Left cardiac atrium (tissue), 4 donors: Measurements from ENCODE around the gene ANKRD29. TPM values are rescaled to one million over a fixed set of nuclear protein-coding genes. Genes with fewer than 3 reads are reported as not detected.

ENCODE experiments used
- ATAC-seq, 2 donors: fragments of 200-7000 bp; cut with Tn5 transposase; one replicate each; pipeline ENCODE4 v1.9.1; 2020; ENCODE audit warnings: mild to moderate bottlenecking in 2 of 2, moderate library complexity in 2 of 2
- DNase-seq: peaks from one replicate; pipeline ENCODE4 v3.0.0-alpha.2; 2020
- intact Hi-C, 2 donors: fragments of 100-400 bp; cut with DNase I; formaldehyde crosslinking; loops; one replicate each; pipeline versions ENCODE4 v1.14.1 to v1.15.1; 2022 to 2023
- long read RNA-seq: library from polyadenylated mRNA; unstranded; transcript quantifications from one replicate; pipeline ENCODE4 v2.0.0, GENCODE V29; 2021
- total RNA-seq, 2 donors: library from RNA; stranded (reverse); fragmentation: NEBNext Ultra II Directional; extraction: Animal tissue kit (Norgen Biotek cat#: 25700); gene quantifications; one replicate each; pipeline ENCODE4 v1.2.1, GENCODE V29; 2021
- donor health status: DM: no; HTN: yes; CAD: no.
- donor health status: DM: no; HTN: yes; CAD: no; lungs with severe emphysema.
- donor health status: DM: yes; HTN: yes; CAD: no.
- donor health status: Dilated cardiomyopathy.

Gene ANKRD29, protein sequence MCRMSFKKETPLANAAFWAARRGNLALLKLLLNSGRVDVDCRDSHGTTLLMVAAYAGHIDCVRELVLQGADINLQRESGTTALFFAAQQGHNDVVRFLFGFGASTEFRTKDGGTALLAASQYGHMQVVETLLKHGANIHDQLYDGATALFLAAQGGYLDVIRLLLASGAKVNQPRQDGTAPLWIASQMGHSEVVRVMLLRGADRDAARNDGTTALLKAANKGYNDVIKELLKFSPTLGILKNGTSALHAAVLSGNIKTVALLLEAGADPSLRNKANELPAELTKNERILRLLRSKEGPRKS
- total RNA-seq, result 1 to 10 TPM; 4.7 to 8.5 TPM
- long read RNA-seq, partial matches to known transcripts, result 0 of 2 reads
- long read RNA-seq, other reads (novel, unspliced or antisense), result 1 of 2 reads

DNA sequence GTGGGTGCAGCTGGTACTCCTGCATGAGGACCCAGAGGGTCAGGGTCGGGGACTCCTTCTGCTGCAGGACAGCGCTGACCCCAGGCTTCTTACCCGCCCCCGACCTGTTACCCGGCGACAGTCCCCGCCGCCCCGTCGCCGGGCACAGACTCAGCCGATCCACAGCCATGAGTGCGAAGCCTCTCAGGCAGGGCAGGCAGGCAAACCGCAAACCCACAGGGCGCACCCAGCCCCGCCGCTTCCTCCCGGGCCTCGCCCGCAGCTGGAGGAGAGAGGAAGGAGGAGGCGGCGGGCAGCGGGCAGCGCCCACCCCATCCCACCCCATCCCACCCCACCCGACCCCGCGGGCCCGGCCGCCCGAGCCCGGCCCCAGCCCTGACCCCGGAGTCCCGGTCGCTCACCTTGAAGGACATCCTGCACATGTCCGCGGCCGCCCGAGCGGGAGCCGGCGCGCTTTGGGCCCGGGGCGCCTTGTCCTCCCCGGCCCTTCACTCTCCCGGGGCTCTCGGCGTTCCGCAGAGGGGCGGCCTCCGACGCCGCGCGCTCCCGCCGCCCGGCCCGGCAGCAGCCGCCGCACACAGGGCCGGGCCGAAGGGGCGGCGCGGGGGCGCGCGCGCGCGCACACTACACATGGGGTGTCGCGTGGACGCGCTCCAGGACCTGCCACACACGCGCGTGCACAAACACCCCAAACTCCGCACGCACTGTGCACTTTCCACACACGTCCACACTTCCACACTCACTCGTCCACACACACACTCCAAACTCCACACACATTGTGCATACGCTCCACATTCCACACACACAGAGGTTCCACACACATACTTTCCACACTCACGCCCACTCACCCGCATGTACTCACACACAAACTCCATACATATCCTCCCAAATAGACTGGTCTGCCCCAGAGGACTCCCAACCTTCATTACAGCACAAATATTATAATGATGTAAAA, at the start of gene ANKRD29:
TSS of gene ANKRD29 (minus strand) at position 603 of the 955 bp plus-strand sequence. CDS start at position 422, 181 bp downstream.
- DNase-seq, result peak; percentile 66
- peak; percentile 90 to 93 for ATAC-seq
- intact Hi-C loops, result no loop called here

DNA sequence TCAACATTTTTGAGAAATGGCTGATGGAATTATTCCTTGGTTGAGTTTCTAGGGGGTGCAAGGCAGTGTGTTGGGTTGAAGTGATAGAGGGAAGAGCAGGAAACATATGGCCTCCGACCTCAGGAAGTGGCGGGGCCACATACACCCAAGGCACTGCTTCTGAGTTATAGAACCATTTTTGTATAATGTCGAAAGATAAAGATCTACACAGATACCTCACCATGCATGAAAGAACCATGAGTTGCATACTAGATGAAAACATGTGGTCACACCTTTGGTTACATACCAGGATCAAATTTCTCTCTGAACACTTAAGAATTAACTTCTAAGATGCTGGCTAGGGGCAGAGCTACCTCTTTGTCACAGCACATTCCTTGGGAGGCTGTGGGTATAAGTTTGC, 49.7 kb upstream of the ANKRD29 start:
- no peak for ATAC-seq
- intact Hi-C loops, result no loop called here
- DNase-seq, result no peak

DNA sequence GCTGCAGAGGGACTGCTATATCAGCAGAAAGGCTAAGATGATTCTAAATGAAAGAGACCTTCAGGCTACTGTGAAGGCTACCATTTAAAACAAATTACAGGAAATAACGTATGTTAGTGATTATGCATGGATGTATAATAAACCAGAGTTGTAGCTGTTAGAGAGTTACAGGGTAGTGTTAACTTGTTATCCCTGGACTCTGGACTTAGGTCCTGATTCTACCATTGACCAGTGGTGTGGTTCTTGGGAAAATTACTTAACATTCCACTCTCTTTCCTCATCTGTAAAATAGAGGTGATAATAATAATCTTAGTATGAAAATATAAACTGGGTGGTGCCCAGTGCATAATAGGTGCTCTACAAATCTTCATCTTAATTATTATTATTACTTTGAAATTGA, 48.7 kb upstream of the ANKRD29 start:
- DNase-seq, result no peak
- no peak for ATAC-seq
- intact Hi-C loops, result no loop called here

DNA sequence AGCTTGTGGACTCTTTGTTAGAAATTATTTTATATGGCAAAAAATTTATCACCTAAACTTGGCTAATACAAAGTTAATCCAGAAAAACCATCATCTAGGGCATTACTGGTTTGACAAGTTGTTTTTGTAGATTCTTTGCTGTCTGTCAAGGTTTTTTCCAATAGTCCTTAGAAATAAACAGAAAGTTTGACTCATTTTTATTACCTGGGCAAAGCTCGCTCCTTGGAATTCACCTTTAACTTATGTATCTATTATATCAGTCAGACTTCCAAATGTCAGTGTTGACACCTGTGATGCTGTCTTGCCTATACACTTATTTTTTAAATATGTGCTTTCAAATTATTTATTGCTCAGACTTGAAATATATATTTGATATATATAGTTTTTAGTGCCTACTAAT, 48.2 kb upstream of the ANKRD29 start:
- no peak for ATAC-seq
- no peak for DNase-seq
- intact Hi-C loops, result no loop called here

DNA sequence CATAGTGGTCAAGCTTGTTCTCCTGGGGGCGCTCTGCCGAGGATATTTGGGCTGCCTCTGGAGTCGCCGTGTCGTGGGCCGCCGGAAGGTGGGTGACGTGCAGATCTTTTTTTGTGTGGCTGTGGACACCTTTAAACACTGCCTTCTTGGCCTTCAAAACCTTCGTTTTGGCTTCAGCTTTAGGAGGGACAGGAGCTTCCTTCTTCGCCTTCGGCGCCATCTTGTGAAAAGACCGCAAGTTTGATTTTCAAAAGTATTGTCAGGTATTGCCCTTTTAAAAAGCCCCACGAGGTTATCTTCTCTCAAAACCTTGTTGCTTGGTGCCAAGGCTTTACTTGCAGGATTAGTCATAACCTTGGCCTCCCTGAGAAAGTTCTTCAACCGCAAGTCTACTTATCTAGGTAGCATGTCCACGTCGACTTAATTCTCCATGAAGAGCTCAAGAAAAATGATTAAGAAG, 47.4 kb upstream of the ANKRD29 start:
- intact Hi-C loops, result no loop called here
- DNase-seq, result no peak
- peak in 1 of 2 donors; percentile 72 for ATAC-seq

DNA sequence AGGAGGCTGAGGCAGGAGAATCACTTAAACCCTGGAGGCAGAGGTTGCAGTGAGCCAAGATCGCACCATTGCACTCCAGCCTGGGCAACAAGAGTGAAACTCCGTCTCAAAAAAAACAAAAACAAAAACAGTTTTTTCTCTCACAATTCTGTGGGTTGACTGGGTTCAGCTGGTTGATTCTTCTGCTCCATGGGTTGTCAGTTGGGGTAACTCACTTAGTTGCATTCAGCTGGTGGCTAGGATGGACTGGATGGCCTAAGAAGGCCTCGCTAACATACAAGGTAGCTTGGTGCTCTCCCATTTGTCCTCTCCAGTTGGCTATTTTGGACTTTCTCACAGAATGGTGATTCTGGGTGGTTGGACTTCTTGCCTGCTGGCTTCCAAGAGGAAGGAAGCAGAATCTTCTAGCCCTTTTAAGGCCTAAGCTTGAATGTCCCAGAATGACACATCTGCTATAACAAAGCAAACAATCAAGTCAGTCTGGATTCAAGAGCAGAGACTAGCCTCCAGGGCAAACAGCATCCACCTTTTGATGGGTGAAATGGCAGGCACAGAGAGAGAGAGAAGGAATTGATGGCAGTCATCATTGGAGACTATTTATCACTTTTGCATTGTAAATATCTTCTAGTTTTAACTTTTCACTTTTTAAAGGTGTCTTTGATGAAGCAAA, 44.4 kb upstream of the ANKRD29 start:
- DNase-seq (no peak), ATAC-seq (no peak)
- intact Hi-C loops, result no loop called here

DNA sequence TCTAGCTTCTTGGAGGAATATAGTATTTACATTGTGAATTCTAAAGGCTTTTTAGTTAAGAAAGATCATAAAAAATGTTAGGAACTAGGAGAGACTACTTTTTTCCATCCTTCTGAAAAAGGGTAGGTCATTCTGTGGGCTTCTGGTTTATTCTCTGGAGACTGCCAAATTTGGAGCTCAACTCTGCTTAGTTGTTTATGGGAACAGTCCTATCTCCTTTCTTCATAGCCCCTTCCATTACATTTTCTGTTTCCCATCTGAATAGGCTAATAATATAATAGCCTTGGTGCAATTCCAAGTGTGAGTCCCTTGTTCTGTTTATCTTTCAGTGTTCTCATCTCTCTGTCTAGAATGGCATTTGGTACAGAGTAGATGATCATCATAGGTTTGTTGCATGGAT, 42.1 kb upstream of the ANKRD29 start:
- intact Hi-C loops, result loop anchor here in 1 of 2 donors (5.0 kb wide), 1 partner anchor 83 kb away; no protein-coding TSS in a partner anchor
- DNase-seq (no peak), ATAC-seq (no peak)

DNA sequence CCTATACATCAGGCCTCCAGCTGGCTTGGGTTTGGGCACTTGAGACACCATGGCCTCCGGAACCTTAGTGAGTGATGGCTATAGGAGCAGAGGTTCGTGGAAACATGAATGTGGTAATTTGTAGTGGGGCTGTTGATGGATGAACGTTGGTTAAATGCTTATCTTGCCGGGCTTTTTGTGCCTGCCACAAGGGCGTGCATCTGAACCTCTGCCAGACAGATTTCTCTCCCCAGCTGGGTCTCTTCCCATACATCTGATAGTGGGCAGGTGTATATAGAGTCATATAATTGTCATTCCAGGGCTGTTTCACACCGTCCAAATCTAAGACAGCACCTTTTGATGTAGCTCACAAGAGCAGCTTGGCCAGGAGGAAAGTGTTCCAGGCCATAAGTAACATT, 41.3 kb upstream of the ANKRD29 start:
- intact Hi-C loops, result loop anchor here (2.0 to 5.0 kb wide), 2 partner anchors 81 to 82 kb away; no protein-coding TSS in a partner anchor

DNA sequence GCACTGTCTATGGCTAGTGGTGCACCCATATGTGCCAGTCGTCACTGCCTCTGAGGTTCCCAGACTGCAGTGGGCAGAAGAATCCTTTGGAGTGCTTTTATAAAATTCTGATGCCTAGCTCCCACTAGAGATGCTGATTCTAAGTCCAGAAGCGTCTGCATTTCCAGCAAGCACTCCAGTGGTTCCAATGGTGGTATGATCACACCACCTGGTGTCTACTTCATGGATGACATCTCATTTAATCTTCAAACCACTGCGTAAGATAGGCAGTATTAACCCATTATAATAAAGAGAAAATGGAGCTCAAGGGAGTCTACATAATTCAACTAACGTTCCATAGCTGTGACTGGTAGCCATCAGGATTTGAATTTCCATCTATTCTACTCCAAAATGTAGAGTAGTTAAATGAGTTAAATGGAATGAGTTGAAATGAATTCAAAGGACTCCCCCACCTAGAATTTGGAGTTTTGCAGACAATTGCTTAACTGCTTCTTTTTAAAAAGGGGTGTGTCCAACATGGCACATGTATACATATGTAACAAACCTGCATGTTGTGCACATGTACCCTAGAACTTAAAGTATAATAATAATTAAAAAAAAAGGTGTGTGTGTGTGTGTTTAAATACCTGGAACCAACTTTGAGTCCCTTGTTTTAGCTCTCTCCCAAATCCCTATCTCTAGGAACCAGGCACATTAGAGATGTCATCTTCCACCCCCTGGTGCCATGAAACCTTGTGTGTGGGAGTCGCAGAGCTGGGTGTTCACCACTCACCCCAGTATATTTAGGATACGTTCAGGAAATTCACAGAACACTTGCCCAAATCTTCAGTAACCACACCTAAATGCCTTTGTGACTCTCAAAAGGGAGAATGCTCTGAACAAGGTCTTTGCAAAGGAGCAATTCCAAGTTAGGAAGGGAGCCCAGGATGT, 40.6 kb upstream of the ANKRD29 start:
- intact Hi-C loops, result loop anchor here (2.0 to 5.0 kb wide), 2 partner anchors 81 kb away; no protein-coding TSS in a partner anchor
- ATAC-seq (peak; percentile 78 to 91), DNase-seq (no peak)

More for the DNA sequence above, 41.3 kb upstream of the ANKRD29 start:
- no peak for DNase-seq
- ATAC-seq, result peak; percentile 3 to 38

DNA sequence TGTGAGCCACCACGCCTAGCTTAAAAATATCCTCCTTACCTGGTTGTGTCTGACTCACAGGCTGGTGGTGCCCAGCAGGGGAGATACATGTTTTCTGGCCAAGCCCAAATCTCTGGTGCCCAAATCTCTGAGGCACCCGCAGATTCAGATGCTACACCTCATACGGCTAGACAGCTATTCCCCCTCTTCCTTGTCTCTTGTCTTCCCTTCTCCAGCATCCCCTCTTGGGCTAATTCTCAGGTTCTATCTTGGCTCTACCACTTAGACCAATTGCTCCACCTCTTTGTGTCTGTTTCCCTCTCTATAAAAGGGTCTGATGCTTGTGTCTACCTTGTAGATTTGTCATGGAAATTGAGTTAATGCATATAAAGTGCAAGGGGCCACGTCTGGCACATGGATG, 39.9 kb upstream of the ANKRD29 start:
- DNase-seq (no peak), ATAC-seq (no peak)
- intact Hi-C loops, result loop anchor here (2.0 to 5.0 kb wide), 2 partner anchors 80 kb away; no protein-coding TSS in a partner anchor

DNA sequence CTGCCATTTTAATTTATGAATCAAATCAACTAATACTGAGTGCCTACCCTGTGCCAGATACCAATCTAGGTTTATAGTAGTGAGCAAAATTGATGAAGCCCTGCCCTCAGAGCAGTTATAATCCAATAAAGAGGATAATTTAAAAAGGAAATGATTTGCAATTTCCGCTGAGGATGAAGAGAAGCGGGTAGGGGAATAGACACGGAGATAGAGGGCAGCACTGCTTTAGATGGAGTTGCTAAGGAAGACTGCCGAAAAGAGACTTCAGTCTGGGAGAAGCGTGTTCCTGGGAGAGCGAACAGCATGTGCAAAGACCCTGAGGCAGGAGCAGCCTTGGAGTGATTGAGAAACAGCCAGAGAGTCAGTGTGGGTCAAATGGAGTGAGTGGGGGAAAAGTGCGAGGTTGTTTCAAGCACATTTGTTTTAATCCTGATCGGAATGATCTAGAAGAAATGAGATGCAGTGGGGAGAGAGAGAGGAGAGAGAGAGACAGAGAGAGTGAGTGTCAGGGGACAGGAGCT, 38.9 kb upstream of the ANKRD29 start:
- intact Hi-C loops, result loop anchor here (2.0 to 5.0 kb wide), 2 partner anchors 79 kb away; no protein-coding TSS in a partner anchor

DNA sequence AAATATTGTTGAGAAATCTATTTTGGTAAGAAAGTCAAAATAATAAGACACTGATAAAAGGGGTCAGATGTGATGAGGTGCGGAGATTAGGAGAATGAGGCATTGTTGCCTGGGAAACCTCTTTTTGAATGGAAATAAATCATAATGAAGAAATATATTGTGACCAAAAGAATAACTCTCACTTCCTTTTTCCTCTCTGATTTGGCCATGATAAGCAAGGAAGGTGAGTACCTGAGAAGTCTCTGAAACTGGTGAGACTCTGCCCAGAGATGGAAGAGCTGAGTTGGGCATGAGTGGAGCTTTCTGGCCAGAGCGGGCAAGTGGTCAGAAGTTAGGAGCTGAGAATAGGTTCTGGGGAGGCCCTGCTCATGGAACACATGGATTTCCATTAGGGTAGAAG, 38.3 kb upstream of the ANKRD29 start:
- intact Hi-C loops, result loop anchor here in 1 of 2 donors (5.0 kb wide), 1 partner anchor 79 kb away; no protein-coding TSS in a partner anchor
- ATAC-seq (no peak), DNase-seq (no peak)

More for the DNA sequence above, 38.9 kb upstream of the ANKRD29 start:
- ATAC-seq (no peak), DNase-seq (no peak)

DNA sequence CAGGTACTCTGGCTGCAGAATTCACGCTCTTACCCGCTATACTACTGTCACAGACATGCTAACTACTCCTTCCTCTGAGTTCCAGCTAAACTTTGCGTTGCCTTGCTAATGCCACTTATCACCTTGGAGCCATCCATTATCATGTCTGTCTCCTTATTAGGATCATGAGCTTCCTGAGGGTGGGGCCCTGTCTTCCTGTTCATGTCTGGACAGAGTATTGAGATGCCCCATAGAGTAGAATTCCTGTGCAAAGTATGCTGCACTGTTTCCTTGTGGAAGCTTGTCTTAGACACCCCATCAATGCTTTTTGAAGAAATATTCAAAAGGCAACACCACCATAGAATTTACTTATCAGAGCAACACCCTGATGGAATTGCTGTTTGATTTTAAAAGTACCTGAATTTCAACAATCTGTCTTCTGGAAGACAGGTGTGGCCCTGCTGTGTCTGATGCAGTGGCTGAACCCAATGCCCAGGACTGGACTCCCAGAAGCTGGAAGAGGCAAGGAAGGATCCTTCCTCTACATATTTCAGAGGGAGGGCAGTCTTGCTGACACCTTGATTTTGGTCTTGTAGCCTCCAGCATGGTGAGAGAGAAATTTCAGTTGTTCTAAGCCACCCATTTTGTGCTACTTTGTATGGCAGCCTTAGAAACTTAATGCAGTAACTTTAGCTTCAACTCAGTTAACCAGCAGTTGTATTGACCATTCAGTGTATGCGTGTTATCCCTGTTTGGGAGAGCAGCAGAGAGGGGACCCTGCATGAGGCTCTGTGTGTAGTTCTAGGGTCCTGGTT, 32.1 kb upstream of the ANKRD29 start:
- intact Hi-C loops, result no loop called here
- no peak for ATAC-seq
- DNase-seq, result no peak

DNA sequence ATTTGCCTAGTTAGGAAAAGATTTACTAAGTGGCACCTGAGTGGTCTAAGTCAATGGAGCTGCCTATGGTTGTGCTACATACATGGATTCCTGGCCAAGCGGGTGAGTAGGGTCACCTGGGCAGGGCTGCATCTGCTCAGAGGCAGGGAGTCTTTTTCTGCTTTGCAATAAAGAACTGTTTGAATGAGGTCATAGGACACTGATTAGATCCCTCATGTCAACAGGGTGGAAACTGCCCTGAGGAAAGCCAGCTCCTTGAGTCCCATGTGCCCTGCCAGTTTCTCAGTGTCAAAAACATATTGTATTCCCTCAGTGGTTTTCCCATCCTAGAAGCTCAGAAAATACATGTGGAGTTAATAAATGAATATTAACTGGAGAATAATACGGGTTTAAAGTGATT, 31.1 kb upstream of the ANKRD29 start:
- intact Hi-C loops, result no loop called here
- no peak for ATAC-seq
- no peak for DNase-seq

DNA sequence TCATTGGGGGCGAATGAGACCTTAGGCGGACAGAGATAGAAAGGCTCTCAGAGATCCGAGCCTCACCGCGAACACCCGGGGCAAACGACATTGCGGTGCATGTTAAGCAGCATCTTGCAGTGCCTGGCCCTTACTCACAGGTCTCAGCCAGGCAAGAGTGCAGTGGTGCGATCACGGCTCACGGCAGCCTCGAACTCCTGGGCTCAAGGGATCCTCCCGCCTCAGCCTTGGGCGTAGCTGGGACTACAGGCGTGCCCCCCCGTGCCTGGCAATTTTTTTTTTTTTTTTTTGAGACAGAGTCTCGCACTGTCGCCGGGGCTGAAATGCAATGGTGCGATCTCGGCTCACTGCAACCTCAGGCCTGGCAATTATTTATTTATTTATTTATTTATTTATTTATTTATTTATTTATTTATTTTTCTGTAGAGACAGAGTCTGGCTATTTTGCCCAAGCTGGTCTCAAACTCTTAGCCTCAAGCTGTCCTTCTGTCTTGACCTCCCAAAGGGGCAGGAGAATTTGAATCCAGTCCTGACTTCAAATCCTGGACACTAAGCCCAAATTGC, 27.9 kb upstream of the ANKRD29 start:
- intact Hi-C loops, result no loop called here
- ATAC-seq, result no peak
- no peak for DNase-seq

DNA sequence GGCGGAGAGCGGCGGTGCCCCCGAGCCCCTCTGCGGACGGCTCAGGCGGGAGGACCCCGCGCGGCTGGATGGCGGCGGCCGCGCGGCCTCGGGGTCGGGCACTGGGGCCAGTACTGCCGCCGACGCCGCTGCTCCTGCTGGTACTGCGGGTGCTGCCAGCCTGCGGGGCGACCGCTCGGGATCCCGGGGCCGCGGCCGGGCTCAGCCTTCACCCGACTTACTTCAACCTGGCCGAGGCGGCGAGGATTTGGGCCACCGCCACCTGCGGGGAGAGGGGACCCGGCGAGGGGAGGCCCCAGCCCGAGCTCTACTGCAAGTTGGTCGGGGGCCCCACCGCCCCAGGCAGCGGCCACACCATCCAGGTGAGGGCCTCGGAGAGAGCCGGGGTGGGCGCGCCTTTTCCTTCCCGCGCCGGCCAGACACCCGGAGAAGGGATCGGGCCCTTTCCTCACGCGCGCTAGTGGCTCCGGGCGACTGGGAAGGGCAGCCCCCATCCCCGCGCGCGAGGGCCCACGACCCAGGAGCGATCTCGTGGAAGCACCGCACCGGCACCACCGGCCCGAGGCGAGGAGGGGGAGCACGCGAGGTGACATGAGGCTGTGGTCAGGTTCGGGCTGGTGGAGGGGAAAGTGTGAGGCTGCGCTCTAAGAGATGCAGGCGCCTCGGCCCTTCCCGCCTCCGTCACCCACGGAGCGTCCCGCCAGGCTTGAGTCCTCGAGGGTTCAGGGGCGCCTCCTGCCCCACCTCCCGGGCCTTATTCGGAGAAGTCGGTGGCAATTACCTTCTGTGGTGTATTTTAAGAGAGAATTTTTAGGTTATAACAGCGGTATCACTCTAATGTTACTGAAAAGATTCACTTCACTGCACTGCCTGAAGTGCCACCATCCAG, 27.1 kb upstream of the ANKRD29 start:
- intact Hi-C loops, result no loop called here
- peak; percentile 26 for DNase-seq
- ATAC-seq, result peak; percentile 61 to 63
